ENCODE results near the gene CDCA3.

DNA sequence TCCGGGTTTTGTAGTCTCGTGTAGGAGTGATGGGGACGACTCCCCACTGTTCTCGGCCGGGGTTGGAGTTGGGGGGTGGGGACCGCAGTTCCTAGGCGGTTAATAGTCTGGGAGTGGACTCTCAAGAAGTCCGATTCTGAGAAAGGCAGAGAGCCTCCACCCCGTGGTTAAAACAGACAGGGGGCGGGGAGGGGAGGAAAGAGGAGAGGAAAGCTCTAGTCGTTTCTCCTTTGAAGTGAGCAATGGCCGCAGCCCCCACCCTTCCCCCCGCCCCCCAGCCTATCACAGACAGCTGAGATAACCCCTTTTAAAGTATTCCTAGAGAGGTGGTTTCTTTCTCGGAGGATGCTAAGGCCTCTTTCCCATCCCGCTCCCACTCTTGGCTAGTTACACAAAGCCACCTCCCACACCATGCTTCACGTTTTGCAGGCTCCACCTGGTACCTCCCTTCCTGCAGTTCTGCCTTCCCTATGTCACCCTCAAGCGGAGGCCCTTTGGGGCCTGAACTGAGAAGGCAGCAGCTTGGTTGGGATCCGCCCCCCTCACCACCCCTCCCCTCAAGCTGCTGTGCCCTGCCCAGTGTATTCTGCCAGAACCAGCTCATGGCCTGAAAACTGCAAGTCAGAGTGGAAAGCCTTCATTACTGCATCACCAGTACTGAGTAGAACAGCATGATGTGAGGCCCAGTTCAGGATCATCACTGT, 1.7 kb upstream of the CDCA3 start:
- TF ChIP-seq, protein P1, sequence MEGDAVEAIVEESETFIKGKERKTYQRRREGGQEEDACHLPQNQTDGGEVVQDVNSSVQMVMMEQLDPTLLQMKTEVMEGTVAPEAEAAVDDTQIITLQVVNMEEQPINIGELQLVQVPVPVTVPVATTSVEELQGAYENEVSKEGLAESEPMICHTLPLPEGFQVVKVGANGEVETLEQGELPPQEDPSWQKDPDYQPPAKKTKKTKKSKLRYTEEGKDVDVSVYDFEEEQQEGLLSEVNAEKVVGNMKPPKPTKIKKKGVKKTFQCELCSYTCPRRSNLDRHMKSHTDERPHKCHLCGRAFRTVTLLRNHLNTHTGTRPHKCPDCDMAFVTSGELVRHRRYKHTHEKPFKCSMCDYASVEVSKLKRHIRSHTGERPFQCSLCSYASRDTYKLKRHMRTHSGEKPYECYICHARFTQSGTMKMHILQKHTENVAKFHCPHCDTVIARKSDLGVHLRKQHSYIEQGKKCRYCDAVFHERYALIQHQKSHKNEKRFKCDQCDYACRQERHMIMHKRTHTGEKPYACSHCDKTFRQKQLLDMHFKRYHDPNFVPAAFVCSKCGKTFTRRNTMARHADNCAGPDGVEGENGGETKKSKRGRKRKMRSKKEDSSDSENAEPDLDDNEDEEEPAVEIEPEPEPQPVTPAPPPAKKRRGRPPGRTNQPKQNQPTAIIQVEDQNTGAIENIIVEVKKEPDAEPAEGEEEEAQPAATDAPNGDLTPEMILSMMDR (conservative IDR thresholded peaks at IDR 0.05; ENCODE audit: low read length): no peak
- no peak for TF ChIP-seq EZH2phosphoT487 (IDR thresholded peaks at IDR 0.05; ENCODE audit: borderline replicate concordance, low read depth, low read length)

Data from OCI-LY7 (cell line).